ENCODE data around the gene PRKG1. TPM values are rescaled to one million over a fixed set of nuclear protein-coding genes. Genes with fewer than 3 reads are reported as not detected.

The PRKG1 gene
- total RNA-seq, 1 experiment from 2014 or later = 0.21 TPM

- no peaks in the 10 kb centered on the region for H3K9me3 Mint-ChIP-seq (ENCODE audit: low read depth, unreplicated experiment)
- peaks cover 7% of the 10 kb centered on the region for H3K4me1 Mint-ChIP-seq (ENCODE audit: low read depth, unreplicated experiment)
- no TSS peak for BruUV-seq (replicated peaks)
- no peak for TF ChIP-seq CTCF (IDR thresholded peaks at IDR 0.05; ENCODE audit: unreplicated experiment)
- no peak overlapping the region for H3K27ac Mint-ChIP-seq (ENCODE audit: unreplicated experiment)
- intact Hi-C loops (cut with micrococcal nuclease; ENCODE audit: unreplicated experiment) = loop anchor here (5.0 kb wide), 1 partner anchor 109 kb away; no protein-coding TSS in a partner anchor
- no peaks in the 10 kb centered on the region for H3K36me3 Mint-ChIP-seq (ENCODE audit: insufficient read depth, unreplicated experiment)
- DNase-seq = no peak
- CTCF ChIA-PET = interaction anchor here (0.6 kb wide), 1 partner anchor 381 kb away, joined by 4 read pairs; no protein-coding TSS in a partner anchor
- H3K27me3 Mint-ChIP-seq (ENCODE audit: unreplicated experiment) = peaks cover 16% of the 10 kb centered on the region
- no peak overlapping the region for H3K4me3 Mint-ChIP-seq (ENCODE audit: low read depth, unreplicated experiment)
Observed at GRCh38 chr10:51046654-51047053, 27.6 kb upstream of the PRKG1 start.

GRCh38 chr10:51047857-51048256, 26.4 kb upstream of the PRKG1 start:
- Mint-ChIP-seq H3K36me3 (ENCODE audit: insufficient read depth, unreplicated experiment) (no peaks in the 10 kb centered on the region), H3K27ac (ENCODE audit: unreplicated experiment) (no peak overlapping the region), H3K4me3 (ENCODE audit: low read depth, unreplicated experiment) (no peak overlapping the region), H3K9me3 (ENCODE audit: low read depth, unreplicated experiment) (no peaks in the 10 kb centered on the region), H3K4me1 (ENCODE audit: low read depth, unreplicated experiment) (peaks cover 9% of the 10 kb centered on the region), H3K27me3 (ENCODE audit: unreplicated experiment) (peaks cover 16% of the 10 kb centered on the region)
- no peak for TF ChIP-seq CTCF (IDR thresholded peaks at IDR 0.05; ENCODE audit: unreplicated experiment)
- no peak for DNase-seq
- intact Hi-C loops (cut with micrococcal nuclease; ENCODE audit: unreplicated experiment) = loop anchor here (1.0 to 5.0 kb wide), 2 partner anchors 37 to 111 kb away; no protein-coding TSS in a partner anchor
- CTCF ChIA-PET = no interaction called here
- BruUV-seq (replicated peaks) = no TSS peak

DNA sequence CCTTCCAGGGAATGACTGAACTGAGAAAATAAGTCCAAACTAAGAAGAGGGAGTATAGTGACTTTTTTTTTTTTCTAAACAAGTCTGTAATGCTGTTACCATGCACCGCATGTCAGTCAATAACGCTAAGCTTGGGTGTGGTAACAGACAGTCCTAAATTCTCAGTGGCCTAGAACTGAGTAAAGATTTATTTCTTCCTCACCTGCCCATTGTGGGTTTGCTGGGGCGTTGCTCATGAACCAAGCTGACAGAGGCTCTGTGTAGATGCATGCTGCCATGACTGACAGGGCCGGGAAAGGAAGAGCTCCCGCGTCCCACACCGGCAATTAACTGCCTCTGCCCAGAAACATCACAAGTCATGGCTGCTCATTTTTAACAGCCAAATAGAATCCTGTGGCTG, 25.5 kb upstream of the PRKG1 start:
- BruUV-seq (replicated peaks) = no TSS peak
- Mint-ChIP-seq H3K4me1 (ENCODE audit: low read depth, unreplicated experiment) (peaks cover 9% of the 10 kb centered on the region), H3K36me3 (ENCODE audit: insufficient read depth, unreplicated experiment) (no peaks in the 10 kb centered on the region), H3K4me3 (ENCODE audit: low read depth, unreplicated experiment) (no peak overlapping the region), H3K9me3 (ENCODE audit: low read depth, unreplicated experiment) (no peaks in the 10 kb centered on the region), H3K27me3 (ENCODE audit: unreplicated experiment) (peaks cover 16% of the 10 kb centered on the region), H3K27ac (ENCODE audit: unreplicated experiment) (no peak overlapping the region)
- intact Hi-C loops (cut with micrococcal nuclease; ENCODE audit: unreplicated experiment) = loop anchor here (1.0 to 5.0 kb wide), 2 partner anchors 37 to 111 kb away; no protein-coding TSS in a partner anchor
- CTCF ChIA-PET = no interaction called here
- TF ChIP-seq CTCF (IDR thresholded peaks at IDR 0.05; ENCODE audit: unreplicated experiment) = no peak
- DNase-seq = no peak

GRCh38 chr10:51052163-51052562, 22.1 kb upstream of the PRKG1 start:
- peaks cover 30% of the 10 kb centered on the region for H3K27me3 Mint-ChIP-seq (ENCODE audit: unreplicated experiment)
- no peaks in the 10 kb centered on the region for H3K9me3 Mint-ChIP-seq (ENCODE audit: low read depth, unreplicated experiment)
- TF ChIP-seq CTCF (IDR thresholded peaks at IDR 0.05; ENCODE audit: unreplicated experiment) = no peak
- no TSS peak for BruUV-seq (replicated peaks)
- CTCF ChIA-PET = interaction anchor here (0.5 kb wide), 1 partner anchor 1165 kb away, joined by 3 read pairs; no protein-coding TSS in a partner anchor
- H3K4me3 Mint-ChIP-seq (ENCODE audit: low read depth, unreplicated experiment) = no peak overlapping the region
- DNase-seq = no peak
- peaks cover 9% of the 10 kb centered on the region for H3K4me1 Mint-ChIP-seq (ENCODE audit: low read depth, unreplicated experiment)
- H3K27ac Mint-ChIP-seq (ENCODE audit: unreplicated experiment) = no peak overlapping the region
- intact Hi-C loops (cut with micrococcal nuclease; ENCODE audit: unreplicated experiment) = no loop called here
- no peaks in the 10 kb centered on the region for H3K36me3 Mint-ChIP-seq (ENCODE audit: insufficient read depth, unreplicated experiment)
